Breast epithelium (tissue), 4 donors: ENCODE data around the gene SELENOT. TPM values are rescaled to one million over a fixed set of nuclear protein-coding genes. Genes with fewer than 3 reads are reported as not detected.

ENCODE experiments used
- DNase-seq, 2 donors: peaks; one replicate each; pipeline ENCODE4 v3.0.0-alpha.2; 2019; ENCODE audit warnings: low spot score in 2 of 2
- H3K27ac ChIP-seq, 2 donors: fragments of 200-600 bp; sonication (generic) in 1 of 2; one replicate each; pipeline ENCODE4 v1.5.1; 2016 to 2019; ENCODE audit warnings: mild to moderate bottlenecking in 1 of 2
- H3K27me3 ChIP-seq, 2 donors: fragments of 200-600 bp; sonication (generic) in 1 of 2; one replicate each; pipeline versions ENCODE4 v1.5.1 to v1.6.0; 2017 to 2019; ENCODE audit warnings: control low read depth in 1 of 2, mild to moderate bottlenecking in 1 of 2
- H3K36me3 ChIP-seq: fragments of 200-600 bp; one replicate; pipeline ENCODE4 v1.5.1; 2019
- H3K4me1 ChIP-seq, 2 donors: fragments of 200-600 bp; sonication (generic); one replicate each; pipeline ENCODE4 v1.5.1; 2016 to 2019; ENCODE audit warnings: control low read depth in 1 of 2
- H3K4me3 ChIP-seq, 3 donors: fragments of 200-600 bp; sonication (generic); 1 replicate in 2 of 3; 2 replicates in 1 of 3; pipeline ENCODE4 v1.5.1; 2016 to 2019; ENCODE audit warnings: mild to moderate bottlenecking in 3 of 3, moderate library complexity in 2 of 3
- H3K9me3 ChIP-seq, 2 donors: fragments of 200-600 bp; sonication (generic) in 1 of 2; one replicate each; pipeline ENCODE4 v1.5.1; 2016 to 2019; ENCODE audit warnings: control low read depth in 1 of 2
- CTCF ChIP-seq, 3 donors: fragments of 450-650 bp; IDR thresholded peaks; one replicate each; pipeline ENCODE4 v1.5.1; 2016 to 2017; ENCODE audit warnings: antibody characterized with exemption in 3 of 3, mild to moderate bottlenecking in 3 of 3, moderate library complexity in 3 of 3
- POLR2A ChIP-seq: fragments of 450-650 bp; IDR thresholded peaks from one replicate; pipeline ENCODE4 v1.6.1; 2016; ENCODE audit warnings: antibody characterized with exemption, mild to moderate bottlenecking, moderate library complexity
- POLR2AphosphoS5 ChIP-seq, 3 donors: sonication (generic); formaldehyde crosslinking; IDR thresholded peaks; one replicate each; pipeline ENCODE4 v1.6.1; 2017; ENCODE audit warnings: antibody characterized with exemption in 3 of 3
- intact Hi-C: fragments of 100-400 bp; cut with DNase I; formaldehyde crosslinking; loops from one replicate; pipeline ENCODE4 v1.15.1; 2023; ENCODE audit warnings: low total_unique reads
- total RNA-seq, 3 donors: library from RNA; depleted of rRNA; stranded (reverse); fragments of >200 nt; gene quantifications; one replicate each; pipeline ENCODE4 v1.1.0, GENCODE V29; 2016

SELENOT gene
- total RNA-seq, 3 donors from 2014 or later: 86.9 to 143 (median 127) TPM

DNA sequence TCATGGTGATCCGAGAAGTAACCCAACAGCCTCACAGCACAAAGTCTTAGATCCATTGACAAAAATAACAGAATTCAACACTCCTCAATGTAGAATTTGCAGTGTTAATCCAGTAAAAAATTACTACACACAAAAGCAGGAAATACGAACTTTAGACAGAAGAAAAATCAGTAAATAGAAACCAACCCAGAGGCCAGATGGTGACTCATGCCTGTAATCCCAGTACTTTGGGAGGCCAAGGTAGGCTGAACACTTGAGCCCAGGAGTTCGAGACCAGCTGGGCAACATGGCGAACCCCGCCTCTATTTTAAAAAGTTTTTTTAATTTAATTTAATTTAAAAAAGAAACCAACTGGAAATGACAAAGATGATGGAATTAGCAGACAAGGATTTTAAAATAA, 36.1 kb downstream of the SELENOT start:
- TF ChIP-seq CTCF (IDR thresholded peaks at IDR 0.05) (no peak), POLR2A (no peak), POLR2AphosphoS5 (IDR thresholded peaks at IDR 0.05) (no peak)
- intact Hi-C loops: no loop called here
- no peaks in the 10 kb centered on the region for H3K9me3 ChIP-seq
- H3K27me3 ChIP-seq: no peaks in the 10 kb centered on the region
- no peaks in the 10 kb centered on the region for H3K36me3 ChIP-seq
- no peak for DNase-seq
- H3K4me1 ChIP-seq: no peaks in the 10 kb centered on the region
- H3K27ac ChIP-seq: no peak overlapping the region
- no peak overlapping the region for H3K4me3 ChIP-seq

DNA sequence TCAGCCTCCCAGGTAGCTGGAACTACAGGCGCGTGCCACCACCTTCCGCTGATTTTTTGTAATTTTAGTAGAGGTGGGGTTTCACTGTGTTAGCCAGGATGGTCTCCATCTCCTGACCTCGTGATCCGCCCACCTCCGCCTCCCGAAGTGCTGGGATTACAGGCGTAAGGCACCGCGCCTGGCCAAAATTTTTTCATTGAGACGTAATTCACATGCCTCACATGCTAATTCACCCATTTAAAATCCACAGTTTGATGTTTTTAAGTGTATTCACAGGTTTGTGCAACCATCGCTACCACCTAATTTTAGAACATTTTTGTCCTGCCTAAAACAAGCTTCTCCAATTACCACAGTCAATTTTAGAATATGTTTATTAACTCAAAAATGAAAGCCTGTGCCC, 37.1 kb downstream of the SELENOT start:
- H3K36me3 ChIP-seq: no peaks in the 10 kb centered on the region
- no peaks in the 10 kb centered on the region for H3K27me3 ChIP-seq
- no peak for TF ChIP-seq CTCF (IDR thresholded peaks at IDR 0.05)
- TF ChIP-seq POLR2A: no peak
- TF ChIP-seq POLR2AphosphoS5 (IDR thresholded peaks at IDR 0.05): no peak
- no peak for DNase-seq
- H3K4me3 ChIP-seq: no peak overlapping the region
- intact Hi-C loops: no loop called here
- no peaks in the 10 kb centered on the region for H3K9me3 ChIP-seq
- no peaks in the 10 kb centered on the region for H3K4me1 ChIP-seq
- H3K27ac ChIP-seq: no peak overlapping the region

DNA sequence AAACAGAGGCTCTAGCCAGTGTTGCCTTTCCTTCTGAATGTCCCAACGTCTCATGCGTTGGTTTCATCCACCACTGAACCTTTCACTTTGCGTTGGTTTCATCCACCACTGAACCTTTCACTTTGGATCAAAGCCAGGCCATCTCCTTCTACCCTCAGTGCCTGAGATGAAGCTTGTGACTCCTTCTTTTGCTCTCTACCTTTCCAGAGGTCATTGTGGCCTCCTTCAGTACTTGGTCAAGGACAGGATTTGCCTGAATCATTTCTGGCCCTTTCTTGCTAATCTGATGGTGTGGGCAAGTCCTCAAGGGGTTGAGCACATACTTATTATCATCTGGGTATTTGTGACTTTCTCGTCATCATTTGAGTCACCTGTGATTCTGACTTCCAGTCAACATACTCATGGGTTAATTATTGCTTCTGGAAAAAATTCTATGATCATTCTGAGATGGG, 50.0 kb downstream of the SELENOT start:
- no peaks in the 10 kb centered on the region for H3K27me3 ChIP-seq
- no peaks in the 10 kb centered on the region for H3K36me3 ChIP-seq
- no peaks in the 10 kb centered on the region for H3K9me3 ChIP-seq
- no peaks in the 10 kb centered on the region for H3K4me1 ChIP-seq
- no peak overlapping the region for H3K27ac ChIP-seq
- intact Hi-C loops: no loop called here
- no peak overlapping the region for H3K4me3 ChIP-seq
- TF ChIP-seq POLR2AphosphoS5 (IDR thresholded peaks at IDR 0.05): no peak
- no peak for TF ChIP-seq CTCF (IDR thresholded peaks at IDR 0.05)
- TF ChIP-seq POLR2A: no peak
- no peak for DNase-seq

- Histone ChIP-seq H3K4me1 (no peaks in the 10 kb centered on the region), H3K36me3 (no peaks in the 10 kb centered on the region), H3K27ac (no peak overlapping the region), H3K9me3 (no peaks in the 10 kb centered on the region), H3K27me3 (no peaks in the 10 kb centered on the region), H3K4me3 (no peak overlapping the region)
- DNase-seq: no peak
- no peak for TF ChIP-seq POLR2AphosphoS5 (IDR thresholded peaks at IDR 0.05)
- TF ChIP-seq POLR2A: no peak
- TF ChIP-seq CTCF (IDR thresholded peaks at IDR 0.05): no peak
- intact Hi-C loops: loop anchor here (2.0 kb wide), 1 partner anchor 76 kb away; no protein-coding TSS in a partner anchor
These were observed 53.2 kb downstream of the SELENOT start for GRCh38 chr3:150656316-150656715.

- Histone ChIP-seq H3K27ac (no peak overlapping the region), H3K4me3 (no peak overlapping the region), H3K27me3 (no peaks in the 10 kb centered on the region), H3K36me3 (no peaks in the 10 kb centered on the region), H3K9me3 (no peaks in the 10 kb centered on the region), H3K4me1 (no peaks in the 10 kb centered on the region)
- TF ChIP-seq POLR2A (no peak), CTCF (IDR thresholded peaks at IDR 0.05) (no peak), POLR2AphosphoS5 (IDR thresholded peaks at IDR 0.05) (no peak)
- intact Hi-C loops: no loop called here
- no peak for DNase-seq
These were observed 59.5 kb downstream of the SELENOT start for GRCh38 chr3:150662410-150663200.
